Endothelial cell of umbilical vein (primary cell): ENCODE measurements around the gene SLC8A1.

Experiments used
- EZH2 ChIP-seq: IDR thresholded peaks from 2 replicates; pipeline ENCODE4 v1.6.1; 2012; ENCODE audit warnings: borderline replicate concordance, low read depth, mild to moderate bottlenecking, moderate library complexity, low read length, inconsistent platforms; ENCODE audit not compliant: severe bottlenecking
- MAX ChIP-seq: IDR thresholded peaks from 2 replicates; pipeline ENCODE4 v1.6.1; 2011; ENCODE audit not compliant: insufficient read depth, insufficient read length
- POLR2AphosphoS5 ChIP-seq: IDR thresholded peaks from 2 replicates; pipeline ENCODE4 v1.6.1; 2012; ENCODE audit warnings: low read depth, mild to moderate bottlenecking, control low read depth, low read length, moderate library complexity; ENCODE audit not compliant: insufficient read depth
- TF ChIP-seq, protein P1 (sequence below), 2 donors: IDR thresholded peaks; 1 replicate in 1 of 2; 2 replicates in 1 of 2; pipeline ENCODE4 v1.5.1; 2011; ENCODE audit warnings: low read length in 2 of 2, mild to moderate bottlenecking in 2 of 2, moderate library complexity in 2 of 2, control low read depth in 1 of 2, inconsistent platforms in 1 of 2, low read depth in 1 of 2; ENCODE audit not compliant: insufficient read depth in 1 of 2; ENCODE audit errors: extremely low read depth in 1 of 2

GRCh38 chr2:40419364-40419762 is 32.5 kb downstream of the SLC8A1 start:
- TF ChIP-seq, protein P1, sequence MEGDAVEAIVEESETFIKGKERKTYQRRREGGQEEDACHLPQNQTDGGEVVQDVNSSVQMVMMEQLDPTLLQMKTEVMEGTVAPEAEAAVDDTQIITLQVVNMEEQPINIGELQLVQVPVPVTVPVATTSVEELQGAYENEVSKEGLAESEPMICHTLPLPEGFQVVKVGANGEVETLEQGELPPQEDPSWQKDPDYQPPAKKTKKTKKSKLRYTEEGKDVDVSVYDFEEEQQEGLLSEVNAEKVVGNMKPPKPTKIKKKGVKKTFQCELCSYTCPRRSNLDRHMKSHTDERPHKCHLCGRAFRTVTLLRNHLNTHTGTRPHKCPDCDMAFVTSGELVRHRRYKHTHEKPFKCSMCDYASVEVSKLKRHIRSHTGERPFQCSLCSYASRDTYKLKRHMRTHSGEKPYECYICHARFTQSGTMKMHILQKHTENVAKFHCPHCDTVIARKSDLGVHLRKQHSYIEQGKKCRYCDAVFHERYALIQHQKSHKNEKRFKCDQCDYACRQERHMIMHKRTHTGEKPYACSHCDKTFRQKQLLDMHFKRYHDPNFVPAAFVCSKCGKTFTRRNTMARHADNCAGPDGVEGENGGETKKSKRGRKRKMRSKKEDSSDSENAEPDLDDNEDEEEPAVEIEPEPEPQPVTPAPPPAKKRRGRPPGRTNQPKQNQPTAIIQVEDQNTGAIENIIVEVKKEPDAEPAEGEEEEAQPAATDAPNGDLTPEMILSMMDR (IDR thresholded peaks at IDR 0.05; ENCODE audit: extremely low read depth in 1 of 2, insufficient read depth in 1 of 2, low read depth in 1 of 2, low read length in 2 of 2), result no peak
- TF ChIP-seq EZH2 (no peak), POLR2AphosphoS5 (no peak), MAX (no peak)
